Thoracic aorta (tissue), 2 donors: ENCODE results near the gene CADM4. TPM values are rescaled to one million over a fixed set of nuclear protein-coding genes. Genes with fewer than 3 reads are reported as not detected.
"Not testable (repeated sequence)": the region's sequence is repeated elsewhere in the genome, so short reads cannot be mapped to it uniquely, and the experiment has no call there.

Source experiments
- ATAC-seq: fragments of 150-250 bp; one replicate; pipeline ENCODE4 v1.8.0; 2017; ENCODE audit warnings: low read depth; ENCODE audit not compliant: insufficient number of reproducible peaks, low FRiP score
- DNase-seq: peaks from one replicate; pipeline ENCODE4 v3.0.0-alpha.2; 2020; ENCODE audit warnings: low spot score
- H3K27ac ChIP-seq, 2 donors: fragments of 200-600 bp; sonication (generic); 1 replicate in 1 of 2; 2 replicates in 1 of 2; pipeline ENCODE4 v1.5.1; 2016; ENCODE audit warnings: mild to moderate bottlenecking in 2 of 2, moderate library complexity in 2 of 2
- H3K27me3 ChIP-seq: fragments of 200-600 bp; sonication (generic); replicated peaks from 2 replicates; pipeline ENCODE4 v1.6.0; 2016; ENCODE audit warnings: mild to moderate bottlenecking; ENCODE audit not compliant: insufficient read depth
- H3K36me3 ChIP-seq: fragments of 200-600 bp; sonication (generic); one replicate; pipeline ENCODE4 v1.5.1; 2016
- H3K4me1 ChIP-seq, 2 donors: fragments of 200-600 bp; sonication (generic); 1 replicate in 1 of 2; 2 replicates in 1 of 2; pipeline versions ENCODE4 v1.5.1 to v1.6.0; 2016; ENCODE audit warnings: low read depth in 2 of 2, mild to moderate bottlenecking in 1 of 2; ENCODE audit not compliant: control insufficient read depth in 1 of 2
- H3K4me3 ChIP-seq: fragments of 200-600 bp; sonication (generic); 2 replicates; pipeline ENCODE4 v1.5.1; 2016; ENCODE audit warnings: mild to moderate bottlenecking
- H3K9me3 ChIP-seq: fragments of 200-600 bp; sonication (generic); 2 replicates; pipeline ENCODE4 v1.5.1; 2016
- total RNA-seq, 2 donors: library from RNA; depleted of rRNA; stranded (reverse); fragments of >200 nt; gene quantifications; one replicate each; pipeline versions ENCODE4 v1.1.0 to v1.2.3, GENCODE V29; 2016
- TF ChIP-seq, protein P1 (sequence below): fragments of 200-600 bp; sonication (generic); IDR thresholded peaks from one replicate; pipeline ENCODE4 v1.5.1; 2019; ENCODE audit warnings: antibody characterized with exemption

The CADM4 gene
- total RNA-seq, 2 donors from 2014 or later: 1.9 to 5.6 TPM

DNA sequence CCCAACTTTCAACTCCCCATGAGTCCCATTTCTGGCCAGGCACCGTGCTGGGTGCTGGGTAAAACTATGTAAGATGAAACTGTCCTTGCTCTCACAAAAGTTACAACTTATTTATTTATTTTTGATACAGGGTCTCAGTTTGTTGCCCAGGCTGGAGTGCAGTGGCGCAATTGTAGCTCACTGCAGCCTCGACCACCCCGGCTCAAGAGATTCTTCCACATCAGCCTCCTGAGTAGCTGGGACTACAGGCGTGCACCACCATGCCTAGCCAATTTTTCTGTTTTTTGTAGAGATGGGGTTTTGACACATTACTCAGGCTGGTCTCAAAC is 12.9 kb upstream of the CADM4 start:
- no peak overlapping the region for H3K27ac ChIP-seq
- no peaks in the 10 kb centered on the region for H3K27me3 ChIP-seq
- no peaks in the 10 kb centered on the region for H3K4me1 ChIP-seq
- H3K4me3 ChIP-seq: no peak overlapping the region
- TF ChIP-seq, protein P1, sequence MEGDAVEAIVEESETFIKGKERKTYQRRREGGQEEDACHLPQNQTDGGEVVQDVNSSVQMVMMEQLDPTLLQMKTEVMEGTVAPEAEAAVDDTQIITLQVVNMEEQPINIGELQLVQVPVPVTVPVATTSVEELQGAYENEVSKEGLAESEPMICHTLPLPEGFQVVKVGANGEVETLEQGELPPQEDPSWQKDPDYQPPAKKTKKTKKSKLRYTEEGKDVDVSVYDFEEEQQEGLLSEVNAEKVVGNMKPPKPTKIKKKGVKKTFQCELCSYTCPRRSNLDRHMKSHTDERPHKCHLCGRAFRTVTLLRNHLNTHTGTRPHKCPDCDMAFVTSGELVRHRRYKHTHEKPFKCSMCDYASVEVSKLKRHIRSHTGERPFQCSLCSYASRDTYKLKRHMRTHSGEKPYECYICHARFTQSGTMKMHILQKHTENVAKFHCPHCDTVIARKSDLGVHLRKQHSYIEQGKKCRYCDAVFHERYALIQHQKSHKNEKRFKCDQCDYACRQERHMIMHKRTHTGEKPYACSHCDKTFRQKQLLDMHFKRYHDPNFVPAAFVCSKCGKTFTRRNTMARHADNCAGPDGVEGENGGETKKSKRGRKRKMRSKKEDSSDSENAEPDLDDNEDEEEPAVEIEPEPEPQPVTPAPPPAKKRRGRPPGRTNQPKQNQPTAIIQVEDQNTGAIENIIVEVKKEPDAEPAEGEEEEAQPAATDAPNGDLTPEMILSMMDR: no peak
- ATAC-seq (no peak), DNase-seq (no peak)
- no peaks in the 10 kb centered on the region for H3K9me3 ChIP-seq
- H3K36me3 ChIP-seq: peaks cover 28% of the 10 kb centered on the region

DNA sequence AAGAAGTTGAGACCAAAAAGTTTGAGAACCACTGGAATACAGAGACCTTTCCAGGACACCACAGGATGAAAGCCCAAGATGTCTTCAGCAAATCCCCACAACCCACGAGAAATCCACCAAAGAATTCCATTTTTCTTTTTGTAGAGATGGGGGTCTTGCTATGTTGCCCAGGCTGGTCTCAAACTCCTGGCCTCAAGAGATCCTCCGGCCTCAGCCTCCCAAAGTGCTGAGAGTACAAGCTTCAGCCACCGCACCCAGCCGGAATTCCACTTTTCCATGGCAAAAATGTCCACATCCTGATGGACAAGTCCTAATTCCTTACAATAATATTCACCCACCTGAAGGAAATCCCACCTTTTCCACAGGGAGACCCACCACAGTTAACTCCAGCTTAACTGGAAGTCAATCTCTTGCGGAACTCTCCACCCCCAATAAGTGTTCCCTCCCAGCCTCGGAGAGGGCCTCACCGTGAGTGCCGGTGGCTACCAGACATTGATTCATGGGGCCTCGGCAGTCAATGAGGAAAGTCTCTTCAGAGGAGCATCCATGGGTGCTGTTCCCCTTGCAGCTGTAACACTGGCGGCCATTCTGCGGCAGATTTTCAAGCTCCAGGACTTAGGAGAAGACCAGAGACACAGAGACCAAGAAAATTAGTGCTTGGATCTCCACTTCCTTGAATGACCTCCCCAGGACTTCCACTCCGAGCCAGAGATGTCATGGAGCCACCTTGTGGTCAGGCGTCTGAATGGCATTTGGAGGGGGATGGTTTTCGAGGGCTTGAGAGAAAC is 12.3 kb upstream of the CADM4 start:
- Histone ChIP-seq H3K36me3 (peaks cover 28% of the 10 kb centered on the region), H3K4me3 (no peak overlapping the region), H3K27ac (no peak overlapping the region), H3K9me3 (no peaks in the 10 kb centered on the region), H3K27me3 (no peaks in the 10 kb centered on the region), H3K4me1 (no peaks in the 10 kb centered on the region)
- ATAC-seq (no peak), DNase-seq (no peak)
- TF ChIP-seq, protein P1: peak; percentile 72

GRCh38 chr19:43650276-43650675 is 10.6 kb upstream of the CADM4 start:
- H3K4me3 ChIP-seq, H3K27ac ChIP-seq, H3K4me1 ChIP-seq, H3K27me3 ChIP-seq, ATAC-seq, DNase-seq, H3K9me3 ChIP-seq: not testable (repeated sequence)
- H3K36me3 ChIP-seq: peaks cover 19% of the 10 kb centered on the region

DNA sequence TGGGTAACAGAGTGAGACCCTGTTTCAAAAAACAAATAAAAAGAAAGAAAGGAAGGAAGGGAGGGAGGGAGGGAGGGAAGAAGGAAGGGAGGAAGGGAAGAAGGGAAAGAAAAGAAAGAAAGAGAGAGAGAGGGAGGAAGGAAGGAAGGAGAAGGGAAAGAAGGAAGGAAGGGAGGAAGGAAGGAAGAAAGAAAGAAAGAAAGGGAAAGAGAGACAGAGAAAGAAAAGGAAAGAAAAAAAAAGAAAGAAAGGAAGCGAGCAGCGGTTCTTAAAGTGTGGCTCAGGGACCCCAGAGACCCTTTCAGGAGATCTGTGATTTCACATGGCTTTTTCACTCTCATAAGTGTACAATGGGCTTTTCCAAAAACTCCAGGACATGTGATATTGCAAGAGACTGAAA is 9.9 kb upstream of the CADM4 start:
- Histone ChIP-seq H3K36me3 (peaks cover 13% of the 10 kb centered on the region), H3K4me3 (no peak overlapping the region), H3K27me3 (no peaks in the 10 kb centered on the region), H3K4me1 (no peaks in the 10 kb centered on the region), H3K9me3 (no peaks in the 10 kb centered on the region), H3K27ac (no peak overlapping the region)
- TF ChIP-seq, protein P1: no peak
- DNase-seq: no peak
- ATAC-seq: no peak

GRCh38 chr19:43648633-43649032 is 9.0 kb upstream of the CADM4 start:
- Histone ChIP-seq H3K27me3 (no peaks in the 10 kb centered on the region), H3K27ac (no peak overlapping the region), H3K4me1 (no peaks in the 10 kb centered on the region), H3K9me3 (no peaks in the 10 kb centered on the region), H3K4me3 (no peak overlapping the region), H3K36me3 (peaks cover 11% of the 10 kb centered on the region)
- DNase-seq: no peak
- TF ChIP-seq, protein P1: no peak
- no peak for ATAC-seq

DNA sequence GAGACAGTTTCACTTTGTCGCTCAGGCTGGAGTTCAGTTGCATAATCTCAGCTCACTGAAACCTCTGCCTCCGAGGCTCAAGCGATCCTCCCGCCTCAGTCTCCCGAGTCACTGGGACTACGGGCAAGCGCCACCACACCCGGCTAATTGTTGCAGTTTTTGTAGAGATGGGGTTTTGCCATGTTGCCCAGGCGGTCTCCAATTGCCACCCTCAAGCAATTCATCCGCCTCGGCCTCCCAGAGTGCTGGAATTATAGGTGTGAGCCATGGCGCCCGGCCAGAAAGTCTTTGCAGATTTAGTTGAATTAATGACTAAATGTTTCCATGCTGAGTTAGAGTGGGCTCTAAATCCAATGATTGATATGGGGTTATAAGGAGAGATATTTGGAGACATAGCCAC is 4.5 kb upstream of the CADM4 start:
- no peak for DNase-seq
- no peak overlapping the region for H3K27ac ChIP-seq
- no peaks in the 10 kb centered on the region for H3K9me3 ChIP-seq
- H3K4me3 ChIP-seq: no peak overlapping the region
- H3K36me3 ChIP-seq: peaks cover 5% of the 10 kb centered on the region
- no peak for ATAC-seq
- H3K27me3 ChIP-seq: no peaks in the 10 kb centered on the region
- peaks cover 0 to 9% of the 10 kb centered on the region in 2 donors for H3K4me1 ChIP-seq
- TF ChIP-seq, protein P1: no peak
